ENCODE measurements around the gene WNT8A.

WNT8A gene

GRCh38 chr5:138103319-138103637 lies 19.4 kb downstream of the WNT8A start:
- TF ChIP-seq CTCF (IDR thresholded peaks at IDR 0.05) = no peak
- Histone ChIP-seq H3K27ac (no peak overlapping the region), H3K4me3 (no peak overlapping the region)
- no peak for DNase-seq (ENCODE audit: low spot score)

GRCh38 chr5:138105709-138106108 lies 21.9 kb downstream of the WNT8A start:
- no peak for TF ChIP-seq CTCF (IDR thresholded peaks at IDR 0.05)
- no peak for DNase-seq (ENCODE audit: low spot score)
- Histone ChIP-seq H3K27ac (no peak overlapping the region), H3K4me3 (no peak overlapping the region)

GRCh38 chr5:138107213-138107612 lies 23.4 kb downstream of the WNT8A start:
- DNase-seq (ENCODE audit: low spot score) = no peak
- Histone ChIP-seq H3K4me3 (no peak overlapping the region), H3K27ac (no peak overlapping the region)
- no peak for TF ChIP-seq CTCF (IDR thresholded peaks at IDR 0.05)

DNA sequence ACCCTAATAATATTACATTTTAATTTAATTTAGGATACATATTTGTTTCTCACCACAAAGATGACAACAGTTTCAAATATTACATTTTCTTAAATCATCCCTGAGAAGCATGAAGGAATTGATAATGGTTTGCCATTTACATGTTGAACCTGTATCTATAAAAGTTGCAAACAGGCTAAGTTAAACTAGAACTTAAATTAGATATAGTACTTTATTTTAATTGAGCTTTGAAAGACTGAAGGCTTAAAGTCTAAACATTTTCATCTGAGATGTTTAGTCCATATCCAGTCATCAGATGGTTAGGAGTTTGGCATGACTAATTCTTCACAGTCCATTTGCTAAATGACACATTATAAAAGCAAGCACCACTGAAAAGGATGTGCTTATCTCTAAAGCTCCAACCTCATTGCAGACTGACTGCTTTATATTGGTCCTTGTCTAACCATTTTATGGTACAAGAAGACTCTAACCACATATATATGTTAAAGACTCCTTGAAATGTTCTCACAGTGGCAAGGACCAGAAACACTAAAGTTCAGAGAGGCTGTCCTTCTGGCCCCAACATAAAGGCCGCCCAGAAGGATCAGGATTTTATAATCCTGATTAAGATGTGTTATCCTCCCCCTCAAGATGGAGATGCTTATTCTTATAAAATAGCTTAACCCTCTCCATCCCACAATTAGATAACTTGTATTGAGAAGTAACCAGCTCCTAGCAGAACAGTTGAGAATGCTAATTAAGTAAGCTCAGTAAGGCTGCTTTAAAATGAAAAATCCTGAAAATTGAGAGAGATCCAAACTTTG lies 25.8 kb downstream of the WNT8A start:
- TF ChIP-seq CTCF (IDR thresholded peaks at IDR 0.05) = no peak
- no peak overlapping the region for H3K4me3 ChIP-seq
- H3K27ac ChIP-seq = no peak overlapping the region
- DNase-seq (ENCODE audit: low spot score) = no peak

- TF ChIP-seq CTCF (IDR thresholded peaks at IDR 0.05) = no peak
- no peak for DNase-seq (ENCODE audit: low spot score)
- H3K27ac ChIP-seq = no peak overlapping the region
- H3K4me3 ChIP-seq = no peak overlapping the region
These were observed 26.6 kb downstream of the WNT8A start for GRCh38 chr5:138110266-138110963.

DNA sequence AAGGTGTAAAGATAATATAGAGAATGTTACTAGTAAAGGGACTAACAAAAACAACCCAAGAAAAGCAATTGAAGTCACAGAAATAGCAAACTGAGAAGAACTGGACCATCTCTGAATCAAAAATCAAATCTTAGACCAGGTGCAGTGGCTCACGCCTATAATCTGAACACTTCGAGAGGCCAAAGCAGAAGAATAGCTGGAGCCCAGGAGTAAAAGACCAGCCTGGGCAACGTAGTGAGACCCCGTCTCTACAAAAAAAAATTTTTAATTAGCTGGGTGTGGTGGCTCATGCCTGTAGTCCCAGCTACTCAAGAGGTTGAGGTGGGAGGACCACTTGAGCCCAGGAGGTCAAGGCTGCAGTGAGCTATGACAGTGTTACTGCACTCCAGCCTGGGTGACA lies 27.3 kb downstream of the WNT8A start:
- TF ChIP-seq CTCF (IDR thresholded peaks at IDR 0.05) = no peak
- DNase-seq (ENCODE audit: low spot score) = no peak
- Histone ChIP-seq H3K27ac (no peak overlapping the region), H3K4me3 (no peak overlapping the region)

- no peak for DNase-seq (ENCODE audit: low spot score)
- Histone ChIP-seq H3K27ac (no peak overlapping the region), H3K4me3 (no peak overlapping the region)
- TF ChIP-seq CTCF (IDR thresholded peaks at IDR 0.05) = no peak
These were observed 28.1 kb downstream of the WNT8A start for GRCh38 chr5:138111937-138112336.

Measured in coronary artery (tissue), 2 donors.